Hepatic stellate cell (primary cell): Measurements from ENCODE around the gene STARD6.
"Not testable (repeated sequence)": the region's sequence is repeated elsewhere in the genome, so short reads cannot be mapped to it uniquely, and the experiment has no call there.

Experiments
- DNase-seq: peaks from one replicate; pipeline ENCODE4 v3.0.0; 2011; ENCODE audit warnings: low spot score

STARD6 gene, protein sequence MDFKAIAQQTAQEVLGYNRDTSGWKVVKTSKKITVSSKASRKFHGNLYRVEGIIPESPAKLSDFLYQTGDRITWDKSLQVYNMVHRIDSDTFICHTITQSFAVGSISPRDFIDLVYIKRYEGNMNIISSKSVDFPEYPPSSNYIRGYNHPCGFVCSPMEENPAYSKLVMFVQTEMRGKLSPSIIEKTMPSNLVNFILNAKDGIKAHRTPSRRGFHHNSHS

DNA sequence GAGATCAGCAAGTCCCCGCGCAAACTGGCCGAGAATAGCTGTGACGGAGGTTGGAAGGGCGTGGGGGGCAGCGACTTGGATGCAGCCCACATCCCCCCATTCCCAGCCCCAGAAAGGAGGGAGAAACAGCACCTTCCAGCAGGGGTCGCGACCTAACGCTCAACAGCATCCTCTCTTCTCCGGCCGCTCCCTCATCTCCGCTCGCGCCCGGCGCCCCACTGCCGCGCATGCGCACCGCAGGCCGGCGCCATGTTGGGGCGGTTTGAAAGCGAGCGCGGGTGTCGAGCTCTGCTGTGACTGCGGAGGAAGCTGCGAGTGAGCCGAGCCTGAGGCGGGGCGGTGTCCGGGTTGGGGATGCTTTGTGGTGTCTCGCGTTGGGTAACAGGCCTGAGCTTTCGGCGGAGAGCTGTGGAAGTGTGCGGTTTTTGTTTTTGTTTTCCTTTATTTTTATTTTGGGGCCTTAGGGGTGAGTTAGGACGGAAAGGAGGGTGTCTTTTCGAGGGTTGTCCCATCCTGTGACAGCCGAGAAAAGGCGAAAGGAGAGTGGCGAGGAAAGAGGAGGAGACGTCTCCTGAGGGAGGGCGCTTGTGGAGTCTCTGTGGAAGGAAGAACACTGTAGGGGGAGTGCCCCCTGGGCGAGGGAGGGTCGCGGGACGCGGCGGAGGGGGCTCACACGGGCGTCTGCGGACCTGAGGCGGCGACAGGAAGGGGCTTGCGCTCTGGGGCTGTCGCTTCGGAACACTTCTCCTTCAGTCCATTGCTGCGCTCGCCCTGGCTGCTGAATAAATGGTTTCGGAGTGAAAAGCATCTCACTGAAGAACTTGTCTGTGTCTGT is at the start of gene STARD6, which contains the start of gene C18orf54:
TSS of gene STARD6 (minus strand) at position 199 of the 835 bp plus-strand sequence. CDS start 3,285 bp downstream, outside the sequence.
TSS of gene C18orf54 (plus strand) at position 247 of the 835 bp plus-strand sequence. CDS start 2,667 bp downstream, outside the sequence.
- DNase-seq = peak; percentile 94

DNA sequence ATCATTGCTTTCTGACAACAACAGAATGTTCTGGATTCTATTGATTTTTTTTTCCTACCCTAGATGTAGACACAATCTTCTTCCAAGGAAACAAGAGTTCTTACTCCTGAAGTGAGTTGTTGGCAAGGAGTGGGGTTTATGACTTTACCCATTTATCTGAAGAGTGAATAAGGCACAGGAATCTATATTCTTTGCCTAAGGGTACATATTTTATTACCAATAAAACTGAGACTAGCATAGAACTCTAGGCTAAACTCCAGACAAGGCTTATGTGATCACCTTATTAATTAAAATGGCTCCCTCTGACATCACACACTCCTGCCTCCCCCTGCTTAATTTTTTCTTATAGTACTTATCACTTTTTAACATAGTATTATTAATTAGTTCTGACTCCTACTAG is 47.6 kb upstream of the STARD6 start:
- no peak for DNase-seq

DNA sequence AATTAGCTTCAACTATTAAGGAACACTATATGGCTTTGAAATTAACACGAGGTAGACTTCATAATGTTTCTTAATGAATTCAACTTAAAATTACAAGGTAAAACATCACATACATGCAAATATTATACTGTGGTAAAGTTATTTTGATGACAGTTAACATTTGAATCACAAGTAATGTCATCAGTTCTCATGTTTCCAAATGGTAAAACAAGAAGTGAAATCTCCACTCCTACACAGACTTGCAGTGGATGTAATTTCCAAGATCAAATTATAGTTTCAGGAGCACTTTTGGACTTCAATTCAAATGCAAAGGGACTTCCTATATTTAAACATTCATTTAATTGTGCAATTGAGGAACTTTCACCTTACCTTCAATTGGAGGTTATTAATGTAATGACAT is 39.1 kb upstream of the STARD6 start:
- no peak for DNase-seq

DNA sequence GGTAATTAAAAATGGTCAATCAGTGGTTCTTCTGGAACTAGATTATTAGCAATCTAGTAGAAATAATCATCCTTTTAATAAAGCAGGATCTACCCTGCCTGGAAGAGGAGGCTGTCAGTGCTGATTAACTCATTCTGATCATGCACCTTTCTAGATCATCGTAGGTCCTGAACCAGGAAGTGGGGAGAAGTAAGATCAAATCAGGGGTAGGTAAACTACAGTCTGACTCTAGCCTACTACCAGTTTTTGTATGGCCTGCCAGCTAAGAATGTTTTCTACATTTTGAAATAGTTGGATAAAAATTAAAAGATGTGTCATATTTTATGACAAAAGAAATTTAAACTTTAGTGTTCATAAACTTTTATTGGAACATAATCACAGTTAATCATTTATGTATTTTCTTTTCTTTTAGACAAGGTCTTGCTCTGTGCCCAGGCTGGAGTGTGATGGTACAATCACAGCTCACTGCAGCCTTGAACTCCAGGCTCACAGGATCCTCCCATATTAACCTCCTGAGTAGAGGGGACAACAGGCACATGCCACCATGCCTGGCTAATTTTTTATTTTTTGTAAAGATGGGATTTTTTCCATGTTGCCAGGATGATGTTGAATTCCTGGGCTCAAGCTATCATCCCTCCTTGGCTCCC is 36.1 kb upstream of the STARD6 start:
- no peak for DNase-seq

DNA sequence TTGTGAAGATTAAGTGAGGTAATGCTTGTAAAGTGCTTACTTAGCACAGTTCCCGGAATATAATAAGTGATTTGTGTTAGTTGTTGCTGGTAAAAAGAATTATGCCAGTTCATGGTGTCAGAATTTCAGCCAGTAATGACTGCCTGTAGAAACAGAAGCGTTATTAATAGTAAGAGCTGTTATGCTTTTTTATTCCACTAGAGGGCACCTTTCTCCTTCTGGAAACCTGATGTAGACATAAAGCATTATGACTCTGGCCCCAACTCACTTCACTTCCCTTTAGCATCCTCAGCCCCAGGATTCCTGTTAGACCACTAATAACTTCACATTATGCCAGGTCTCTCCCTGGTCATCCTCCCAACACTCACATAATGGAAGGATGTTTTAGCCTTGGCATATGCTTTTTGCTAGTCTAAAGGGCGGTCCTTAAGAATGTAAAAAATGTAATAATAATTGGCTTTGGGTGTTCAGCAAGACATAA is 34.9 kb upstream of the STARD6 start:
- peak; percentile 22 for DNase-seq

DNA sequence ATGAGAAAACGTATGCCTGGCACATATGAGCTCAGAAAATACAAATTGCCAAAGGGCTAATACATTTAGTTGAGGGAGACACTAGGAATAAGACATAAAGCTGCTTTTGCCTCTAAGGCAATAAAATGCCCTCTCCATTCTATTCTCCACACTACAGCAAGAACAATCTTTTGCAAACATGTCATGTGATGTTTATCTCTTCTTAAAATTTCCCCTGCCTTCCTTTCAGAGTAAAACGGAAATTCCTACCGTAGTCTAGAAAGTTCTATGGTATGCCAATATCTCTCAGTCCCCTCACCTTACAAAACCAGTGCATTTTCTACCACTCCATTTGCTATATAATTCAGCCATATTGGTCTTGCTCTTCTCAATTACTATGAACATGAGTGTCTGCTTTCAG is 33.2 kb upstream of the STARD6 start:
- no peak for DNase-seq

DNA sequence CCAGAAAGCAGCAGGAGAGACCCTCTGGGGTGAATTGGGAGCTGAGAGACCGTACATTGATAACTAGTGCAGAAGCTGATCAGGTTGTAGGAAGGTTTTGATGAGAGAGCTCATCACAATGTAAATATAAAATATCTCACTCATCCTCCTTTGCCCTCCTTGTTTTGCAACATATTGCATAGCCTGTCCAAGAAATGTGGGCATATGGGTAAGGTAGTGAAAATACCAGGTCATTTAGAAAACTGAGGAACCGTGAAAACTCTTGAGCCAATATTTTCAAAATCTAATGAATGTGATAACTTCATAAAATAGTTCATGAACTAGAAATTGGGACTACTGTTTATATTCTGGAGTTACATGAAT is 31.5 kb upstream of the STARD6 start:
- DNase-seq = no peak

DNA sequence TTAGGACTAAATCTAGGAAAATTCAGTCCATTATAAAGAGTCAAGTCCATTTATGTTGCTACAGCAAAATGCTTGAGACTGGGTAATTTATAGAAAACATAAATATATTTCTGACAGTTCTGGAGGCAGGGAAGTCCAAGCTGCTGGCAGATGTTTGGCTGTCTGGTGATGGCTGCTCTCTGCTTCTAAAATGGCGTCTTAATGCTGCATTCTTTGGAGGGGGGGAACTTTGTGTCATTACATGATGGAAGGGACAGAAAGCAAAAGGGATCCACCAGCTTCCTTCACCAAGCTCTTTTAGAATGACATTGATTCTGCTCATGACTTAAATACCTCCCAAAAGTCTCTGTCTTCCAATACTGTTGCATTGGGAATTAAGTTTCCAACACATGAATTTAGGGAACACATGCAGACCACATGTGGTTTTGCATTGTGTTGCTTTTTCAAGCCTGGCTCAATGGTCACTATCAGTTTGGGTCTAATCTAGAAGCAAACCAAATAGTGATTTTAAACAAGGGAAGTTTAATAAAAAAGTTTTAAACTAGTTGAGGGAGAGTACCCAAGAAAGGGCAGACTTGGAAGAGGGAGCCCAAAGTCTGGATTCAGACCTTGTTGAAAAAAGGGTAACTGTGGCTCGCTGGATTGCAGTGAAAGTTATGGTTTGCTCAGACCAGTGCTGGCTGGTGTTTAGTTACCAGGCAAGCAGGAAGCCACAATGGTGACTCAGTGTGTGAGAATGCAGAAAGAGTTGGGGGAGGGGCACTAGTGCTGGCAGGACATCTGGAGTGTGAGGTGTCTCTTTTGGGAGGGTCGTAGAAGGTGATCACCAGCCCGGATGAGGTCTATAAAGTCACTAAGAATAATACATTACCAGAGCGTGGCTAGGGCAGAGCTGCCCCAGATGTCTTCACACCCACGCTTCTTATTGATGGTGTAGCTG is 30.8 kb upstream of the STARD6 start:
- peak; percentile 59 for DNase-seq

DNA sequence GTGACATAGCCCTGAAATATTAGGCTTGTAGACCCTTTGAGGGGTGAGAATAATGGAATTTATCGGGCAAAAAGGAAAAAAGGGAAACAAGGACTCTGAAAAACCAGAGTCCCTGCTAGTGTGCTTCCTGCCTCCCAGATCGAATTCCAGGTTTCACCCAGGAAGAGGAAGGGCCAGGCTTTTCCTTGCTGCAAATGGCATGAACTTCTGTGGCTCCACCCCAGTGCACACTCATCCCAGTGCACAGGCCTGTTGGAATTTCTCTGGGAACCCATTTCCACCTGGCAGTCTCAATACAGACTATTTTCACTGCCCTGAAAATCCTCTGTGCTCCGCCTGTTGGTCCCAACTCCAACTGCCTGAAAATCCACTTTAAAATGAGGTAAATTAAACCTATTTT is 30.0 kb upstream of the STARD6 start:
- DNase-seq = no peak

DNA sequence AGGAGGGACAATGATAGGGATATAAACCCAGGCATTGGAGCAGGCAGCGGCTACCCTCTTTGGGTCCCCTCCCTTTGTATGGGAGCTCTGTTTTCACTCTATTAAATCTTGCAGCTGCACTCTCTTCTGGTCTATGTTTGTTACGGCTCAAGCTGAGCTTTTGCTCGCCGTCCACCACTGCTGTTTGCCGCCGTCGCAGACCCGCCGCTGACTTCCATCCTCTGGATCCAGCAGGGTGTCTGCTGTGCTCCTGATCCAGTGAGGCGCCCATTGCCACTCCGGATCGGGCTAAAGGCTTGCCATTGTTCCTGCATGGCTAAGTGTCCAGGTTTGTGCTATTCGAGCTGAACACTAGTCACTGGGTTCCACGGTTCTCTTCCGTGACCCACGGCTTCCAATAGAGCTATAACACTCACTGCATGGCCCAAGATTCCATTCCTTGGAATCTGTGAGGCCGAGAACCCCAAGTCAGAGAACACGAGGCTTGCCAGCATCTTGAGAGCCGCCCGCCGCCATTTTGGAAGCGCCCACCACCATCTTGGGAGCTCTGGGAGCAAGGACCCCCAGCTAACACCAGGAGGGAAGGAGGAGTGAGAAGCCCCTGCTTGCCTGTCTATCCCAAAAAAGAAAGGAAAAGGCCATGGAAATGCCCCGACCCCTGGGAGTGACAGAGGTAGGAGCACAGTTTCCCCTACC is 29.3 kb upstream of the STARD6 start:
- not testable (repeated sequence) for DNase-seq

DNA sequence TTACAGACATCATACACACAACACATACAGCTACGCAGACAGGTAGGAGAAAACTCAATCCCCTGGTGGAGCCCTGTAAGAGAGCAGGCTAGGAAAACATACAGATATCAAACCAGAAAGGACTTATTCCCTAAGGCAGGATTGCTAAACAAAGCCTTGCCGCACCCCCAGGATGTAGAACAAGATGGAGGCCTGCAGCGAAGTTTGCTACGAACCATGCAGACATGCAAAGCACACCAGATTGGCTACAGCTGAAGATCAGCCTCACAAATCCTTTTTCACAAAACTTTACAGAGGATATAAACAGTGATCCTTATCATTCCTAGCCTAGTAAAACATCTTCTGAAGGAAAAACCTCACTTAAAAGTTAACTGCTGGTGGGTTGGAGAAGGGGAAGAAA is 28.4 kb upstream of the STARD6 start:
- no peak for DNase-seq

DNA sequence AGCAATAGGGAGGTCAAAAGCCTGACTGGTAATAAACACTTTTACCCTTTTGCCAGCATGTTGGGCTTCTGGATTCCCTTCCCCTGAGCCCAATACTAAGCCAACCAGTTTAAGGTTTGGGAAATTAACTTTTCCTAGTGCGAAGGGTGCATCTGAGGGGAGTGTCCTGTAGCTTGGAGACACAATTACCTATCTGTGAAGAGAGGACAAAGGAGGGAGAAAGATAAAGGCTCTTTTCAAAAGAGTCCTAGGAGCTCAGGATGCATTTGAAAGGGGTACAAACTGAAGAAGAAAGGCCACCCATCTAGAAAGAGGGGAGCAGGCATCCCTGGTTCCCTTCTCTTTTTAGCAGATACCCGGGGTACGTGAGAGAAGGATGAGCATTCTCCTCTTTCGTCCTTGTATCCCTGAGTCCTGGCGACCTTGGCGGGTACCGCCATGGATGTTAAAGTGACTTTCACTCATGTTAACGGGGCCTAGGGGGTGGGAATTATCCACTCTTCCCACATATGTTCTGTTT is 25.1 kb upstream of the STARD6 start:
- DNase-seq = no peak

DNA sequence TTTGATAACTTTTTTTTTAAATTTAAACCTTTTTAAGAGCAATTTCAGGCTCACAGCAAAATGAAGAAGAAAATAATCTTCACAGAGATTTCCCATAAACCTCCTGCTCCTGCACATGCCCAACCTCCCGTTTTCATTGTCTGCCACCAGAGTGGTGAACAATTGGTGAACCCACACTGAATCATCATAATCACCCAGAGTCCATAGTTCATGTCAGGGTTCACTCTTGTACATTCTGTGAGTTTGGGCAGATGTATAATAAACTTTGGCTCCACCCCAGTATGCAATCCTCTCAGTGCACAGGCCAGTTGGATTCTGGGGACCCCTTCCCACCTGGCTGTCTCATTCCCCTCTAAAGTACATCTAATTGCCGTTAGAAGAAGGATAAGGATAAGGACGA is 24.4 kb upstream of the STARD6 start:
- DNase-seq = no peak

DNA sequence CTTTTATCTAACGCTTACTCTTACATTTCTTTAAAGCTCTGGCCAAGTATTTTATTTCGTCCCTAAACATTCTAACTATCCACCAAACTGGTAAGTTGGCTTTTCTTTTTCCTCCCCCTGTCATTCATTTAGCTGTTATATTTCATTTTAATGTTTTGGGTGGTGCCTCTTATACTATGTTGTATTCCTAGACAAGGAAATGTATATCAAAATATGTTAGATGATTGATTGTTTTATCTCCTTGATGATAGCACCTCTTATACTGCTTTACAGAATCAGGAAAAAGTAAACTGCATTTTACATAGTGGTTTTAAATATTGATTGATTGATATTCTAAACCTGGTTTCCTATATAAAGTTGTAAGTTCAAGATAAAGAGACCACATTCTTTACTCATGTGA is 24.0 kb upstream of the STARD6 start:
- no peak for DNase-seq

DNA sequence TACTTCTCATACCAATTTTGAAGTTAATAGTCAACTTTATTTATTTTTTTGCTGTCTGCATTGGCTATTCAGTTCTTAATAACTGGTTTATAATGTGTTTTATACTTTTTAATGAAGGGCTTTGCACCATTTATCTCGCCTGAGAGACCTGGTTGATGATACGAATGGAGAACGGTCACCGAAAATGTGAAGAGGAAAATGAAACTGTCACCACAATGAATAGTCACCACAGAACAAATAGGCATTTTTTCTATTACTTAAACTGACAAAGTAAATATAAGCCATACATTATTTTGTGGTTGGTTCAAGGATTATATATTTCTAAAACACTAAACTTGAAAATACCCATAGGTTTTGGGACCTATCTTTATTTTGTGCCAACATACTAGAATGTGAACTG is 20.4 kb upstream of the STARD6 start:
- no peak for DNase-seq

DNA sequence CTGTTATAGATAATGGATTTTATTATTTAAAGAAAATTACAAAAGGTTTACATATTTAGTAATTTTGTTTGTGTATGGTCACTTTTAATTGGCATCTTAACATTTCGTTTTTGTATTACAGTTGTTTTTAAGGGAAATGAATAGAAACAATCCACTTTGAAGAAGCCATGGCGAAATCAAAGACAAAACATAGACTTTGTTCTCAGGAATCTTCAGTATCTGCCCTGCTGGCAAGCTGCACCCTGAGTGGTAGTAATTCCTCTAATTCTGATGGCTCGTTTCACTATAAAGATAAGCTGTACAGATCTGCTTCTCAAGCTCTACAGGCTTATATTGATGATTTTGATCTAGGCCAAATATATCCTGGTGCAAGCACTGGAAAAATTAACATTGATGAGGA is 2.7 kb upstream of the STARD6 start:
- DNase-seq = no peak

DNA sequence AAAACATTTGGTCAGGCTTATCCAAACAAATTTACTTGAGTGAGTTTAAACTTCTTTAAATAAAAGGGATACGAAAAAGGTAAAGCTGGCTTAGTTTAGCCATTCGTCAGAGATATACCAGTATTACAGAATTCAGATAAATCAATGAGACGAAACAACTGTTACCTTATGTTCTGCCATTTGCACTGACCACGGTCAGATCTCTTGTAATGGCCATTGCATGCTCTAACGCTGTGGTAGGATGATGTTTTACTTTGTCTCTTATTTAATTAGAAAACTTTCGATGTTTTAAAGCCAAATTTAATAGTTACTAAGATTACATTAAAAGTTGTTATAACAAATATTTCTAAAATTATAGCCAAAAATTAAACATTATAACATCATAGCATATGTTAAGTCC is 1.6 kb upstream of the STARD6 start:
- peak; percentile 19 for DNase-seq

DNA sequence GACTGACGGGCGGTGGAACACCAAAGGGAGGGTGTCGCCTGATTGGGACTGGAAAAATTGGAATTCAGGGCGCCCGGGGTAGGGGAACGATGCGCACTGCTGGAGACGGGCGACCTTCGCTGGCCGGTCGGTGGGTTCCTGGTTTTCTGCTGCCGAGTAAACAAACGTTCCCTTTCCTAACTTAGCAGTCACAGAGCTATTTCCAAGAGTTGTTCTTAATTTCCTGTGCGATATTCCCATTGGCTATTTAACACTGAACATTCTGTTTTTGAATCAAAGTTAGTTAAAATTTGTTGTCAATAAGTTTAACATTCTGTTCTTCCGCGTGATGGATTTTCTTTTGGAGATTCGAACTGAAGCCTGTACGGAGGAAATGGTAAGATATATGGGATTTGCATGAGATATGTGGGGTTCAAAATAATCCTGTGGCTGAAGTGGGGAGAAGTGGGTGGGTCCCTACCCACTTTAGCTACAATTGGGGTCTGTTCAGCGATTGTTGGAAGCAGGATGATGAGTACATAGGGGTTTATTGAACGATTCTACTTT is 910 bp upstream of the STARD6 start:
- peak; percentile 26 for DNase-seq

DNA sequence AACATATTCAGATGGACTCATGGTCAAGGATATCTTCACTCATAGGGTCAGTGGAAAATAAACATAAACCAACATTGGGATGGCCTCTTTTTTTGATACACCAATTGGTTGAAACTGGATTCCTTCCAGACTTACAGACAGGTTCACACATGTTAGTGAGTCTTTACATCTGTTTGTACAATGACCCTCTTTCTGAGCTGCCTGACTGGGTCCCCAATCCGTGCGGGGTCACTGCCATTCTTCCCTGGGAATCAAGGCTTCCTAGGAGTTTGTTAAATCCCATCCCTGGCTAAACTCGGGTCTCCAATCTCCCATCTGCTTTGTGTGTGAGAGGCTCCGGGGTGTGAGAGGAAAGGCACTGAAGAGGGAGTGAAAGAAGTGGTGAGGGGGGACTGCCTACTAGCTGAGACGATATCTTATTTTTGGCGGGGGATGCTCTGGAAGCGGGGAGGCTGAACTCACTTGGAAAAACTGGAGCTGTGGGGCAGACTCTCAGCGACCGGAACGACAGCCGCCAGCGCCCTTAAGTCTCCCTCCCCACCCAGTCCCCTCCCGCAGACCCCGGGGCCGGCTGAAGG is 487 bp downstream of the STARD6 start:
- no peak for DNase-seq

DNA sequence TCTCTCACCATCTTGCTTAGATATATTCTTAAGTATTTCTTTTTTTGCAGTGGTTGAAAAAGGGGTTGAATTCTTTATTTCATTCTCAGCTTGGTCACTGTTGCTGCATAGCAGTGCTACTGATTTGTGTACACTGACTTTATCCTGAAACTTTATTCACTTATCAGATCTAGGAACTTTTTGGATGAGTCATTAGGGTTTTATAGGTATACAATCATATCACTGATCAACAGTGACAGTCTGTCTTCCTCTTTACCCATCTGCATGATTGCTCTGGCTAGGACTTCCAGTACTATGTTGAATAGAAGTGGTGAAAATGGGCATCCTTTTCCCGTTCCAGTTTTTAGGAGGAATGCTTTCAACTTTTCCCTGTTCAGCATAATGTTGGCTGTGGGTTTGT is 6.5 kb downstream of the STARD6 start:
- DNase-seq = no peak
